ENCODE data around the gene ZSCAN18.

Gene ZSCAN18

DNA sequence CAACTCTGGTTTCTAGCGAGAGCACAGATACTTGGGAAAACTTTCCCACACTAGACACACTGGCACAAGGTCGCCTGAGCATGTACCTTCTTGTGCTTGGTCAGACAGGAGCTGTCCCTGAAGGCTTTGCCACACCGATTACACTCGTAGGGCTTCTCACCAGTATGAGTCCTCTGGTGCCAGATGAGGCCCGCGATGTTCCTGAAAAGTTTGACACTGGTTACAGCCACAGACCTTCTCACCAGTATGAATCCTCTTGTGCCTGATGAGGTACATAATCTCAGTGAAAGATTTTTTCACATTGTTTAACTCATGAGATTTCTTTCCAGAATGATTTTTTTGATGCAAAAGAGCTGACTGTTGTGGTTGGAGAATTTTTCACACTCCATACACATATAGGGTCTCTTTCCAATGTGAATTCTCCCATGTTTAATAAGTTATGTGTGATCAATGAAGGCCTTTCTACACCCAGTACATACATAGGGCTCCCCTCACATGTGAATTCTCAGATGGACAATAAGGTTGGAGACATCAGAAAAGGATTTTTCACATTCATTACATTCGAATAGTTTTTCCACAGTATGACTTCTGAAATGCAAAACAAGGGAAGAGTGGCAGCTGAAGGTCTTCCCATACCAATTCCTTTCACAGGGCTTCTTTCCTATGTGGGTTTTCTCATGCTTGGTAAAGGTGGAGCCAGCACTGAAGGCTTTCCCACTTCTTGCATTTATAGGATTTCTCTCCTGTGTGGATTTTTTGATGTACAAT, 9.9 kb upstream of the ZSCAN18 start:
- Histone ChIP-seq H3K4me1 (ENCODE audit: control insufficient read depth, insufficient read depth, low read length) (no peaks in the 10 kb centered on the region), H3K4me2 (ENCODE audit: low read length) (no peak overlapping the region), H3K4me3 (ENCODE audit: low read length) (no peak overlapping the region), H3K27me3 (ENCODE audit: control insufficient read depth, insufficient read depth, low read length) (no peaks in the 10 kb centered on the region), H3K9ac (ENCODE audit: low read depth, low read length) (no peak overlapping the region), H3K36me3 (ENCODE audit: insufficient read depth, low read length) (no peaks in the 10 kb centered on the region), H3K9me3 (replicated peaks; ENCODE audit: low read length) (peaks cover 48% of the 10 kb centered on the region)

DNA sequence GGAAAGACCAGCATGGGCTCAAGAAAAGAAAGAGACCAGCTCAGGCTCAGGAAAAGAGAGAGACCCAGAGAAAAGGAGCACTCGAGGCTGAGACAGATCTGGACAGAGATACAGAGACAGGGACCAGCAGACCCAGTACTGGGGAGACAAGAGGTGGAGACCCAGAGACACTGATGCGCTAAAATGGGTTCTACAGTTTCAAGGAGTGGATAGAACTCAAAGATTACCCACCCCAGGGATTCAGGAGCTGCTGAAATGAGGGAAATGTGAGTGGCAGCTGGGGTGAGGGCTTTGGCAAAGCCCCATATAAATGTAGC, 609 bp upstream of the ZSCAN18 start:
- Histone ChIP-seq H3K4me1 (ENCODE audit: control insufficient read depth, insufficient read depth, low read length) (no peaks in the 10 kb centered on the region), H3K9ac (ENCODE audit: low read depth, low read length) (peak overlapping the region; percentile 99), H3K36me3 (ENCODE audit: insufficient read depth, low read length) (peaks cover 4% of the 10 kb centered on the region), H3K4me2 (ENCODE audit: low read length) (peak overlapping the region; percentile 85), H3K4me3 (ENCODE audit: low read length) (peak overlapping the region; percentile 97), H3K9me3 (replicated peaks; ENCODE audit: low read length) (peaks cover 24% of the 10 kb centered on the region), H3K27me3 (ENCODE audit: control insufficient read depth, insufficient read depth, low read length) (no peaks in the 10 kb centered on the region)

DNA sequence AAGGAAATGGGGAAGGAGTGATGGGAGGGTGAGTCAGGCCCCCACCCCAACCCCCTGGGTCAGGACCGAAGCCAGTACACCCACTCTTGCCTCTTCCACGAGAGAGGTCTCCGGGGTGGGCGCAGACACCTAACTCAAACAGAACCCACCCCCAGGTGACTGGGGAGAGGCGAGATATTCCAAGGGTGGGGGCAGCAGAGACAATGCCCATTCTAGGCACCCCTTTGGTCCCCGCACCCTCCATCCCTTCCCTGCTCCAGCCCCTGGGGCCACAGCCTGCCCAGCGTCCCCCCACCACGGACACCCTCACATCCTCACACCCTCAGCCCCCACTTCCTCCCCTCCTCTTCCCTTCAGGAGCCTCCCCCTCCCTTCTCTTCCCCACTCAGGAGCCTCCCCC, 682 bp downstream of the ZSCAN18 start:
- peaks cover 4% of the 10 kb centered on the region for H3K36me3 ChIP-seq (ENCODE audit: insufficient read depth, low read length)
- no peaks in the 10 kb centered on the region for H3K27me3 ChIP-seq (ENCODE audit: control insufficient read depth, insufficient read depth, low read length)
- H3K4me1 ChIP-seq (ENCODE audit: control insufficient read depth, insufficient read depth, low read length): no peaks in the 10 kb centered on the region
- H3K4me3 ChIP-seq (ENCODE audit: low read length): peak overlapping the region; percentile 97
- H3K9me3 ChIP-seq (replicated peaks; ENCODE audit: low read length): peaks cover 25% of the 10 kb centered on the region
- H3K4me2 ChIP-seq (ENCODE audit: low read length): peak overlapping the region; percentile 79
- H3K9ac ChIP-seq (ENCODE audit: low read depth, low read length): no peak overlapping the region

GRCh38 chr19:58096884-58097283, 1.1 kb downstream of the ZSCAN18 start:
- Histone ChIP-seq H3K9ac (ENCODE audit: low read depth, low read length) (no peak overlapping the region), H3K9me3 (replicated peaks; ENCODE audit: low read length) (peaks cover 25% of the 10 kb centered on the region), H3K4me1 (ENCODE audit: control insufficient read depth, insufficient read depth, low read length) (no peaks in the 10 kb centered on the region), H3K36me3 (ENCODE audit: insufficient read depth, low read length) (peaks cover 4% of the 10 kb centered on the region), H3K4me3 (ENCODE audit: low read length) (peak overlapping the region; percentile 97), H3K4me2 (ENCODE audit: low read length) (peak overlapping the region; percentile 79), H3K27me3 (ENCODE audit: control insufficient read depth, insufficient read depth, low read length) (no peaks in the 10 kb centered on the region)

DNA sequence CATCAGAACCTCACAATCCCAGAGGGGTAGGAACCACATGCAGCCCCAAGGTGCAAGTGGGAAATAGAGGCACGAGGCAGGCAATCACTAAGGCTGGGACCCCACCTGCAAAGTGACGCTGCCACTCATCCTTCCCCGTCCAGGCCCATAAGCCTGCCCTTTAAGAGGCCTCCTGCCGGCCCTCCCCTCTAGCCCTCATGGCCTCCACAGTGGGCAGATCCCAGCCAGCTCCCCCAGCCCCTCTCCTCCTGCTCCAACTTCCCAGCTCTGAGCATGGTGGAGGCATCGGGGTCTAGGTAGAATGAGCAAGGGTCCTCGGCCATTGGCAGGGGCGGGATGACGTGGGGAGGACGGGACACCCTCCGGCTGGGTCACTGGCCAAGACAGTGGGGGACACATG, 2.7 kb downstream of the ZSCAN18 start:
- Histone ChIP-seq H3K9ac (ENCODE audit: low read depth, low read length) (no peak overlapping the region), H3K9me3 (replicated peaks; ENCODE audit: low read length) (peaks cover 29% of the 10 kb centered on the region), H3K4me3 (ENCODE audit: low read length) (no peak overlapping the region), H3K4me1 (ENCODE audit: control insufficient read depth, insufficient read depth, low read length) (no peaks in the 10 kb centered on the region), H3K4me2 (ENCODE audit: low read length) (no peak overlapping the region), H3K27me3 (ENCODE audit: control insufficient read depth, insufficient read depth, low read length) (no peaks in the 10 kb centered on the region), H3K36me3 (ENCODE audit: insufficient read depth, low read length) (peaks cover 4% of the 10 kb centered on the region)

DNA sequence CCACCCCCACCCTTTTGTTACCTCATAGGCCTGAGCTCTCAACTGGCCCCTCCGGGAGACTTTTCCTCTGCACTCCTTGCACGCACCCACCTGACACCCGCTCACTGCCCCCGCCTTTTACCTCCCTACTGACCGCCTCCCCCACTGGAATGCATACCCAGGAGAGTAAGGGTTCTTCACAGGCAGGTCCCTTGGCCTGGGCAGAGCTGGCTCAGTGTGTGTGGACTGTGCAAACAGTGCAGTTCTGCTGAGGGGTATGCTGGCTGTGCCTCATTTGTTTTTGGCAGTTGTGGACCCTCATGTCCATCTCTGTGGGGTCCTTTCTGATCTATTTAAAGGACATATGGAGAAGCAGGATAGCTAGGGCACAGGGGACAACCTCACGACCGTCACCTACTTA, 5.0 kb downstream of the ZSCAN18 start:
- no peaks in the 10 kb centered on the region for H3K4me1 ChIP-seq (ENCODE audit: control insufficient read depth, insufficient read depth, low read length)
- H3K36me3 ChIP-seq (ENCODE audit: insufficient read depth, low read length): peaks cover 5% of the 10 kb centered on the region
- no peaks in the 10 kb centered on the region for H3K27me3 ChIP-seq (ENCODE audit: control insufficient read depth, insufficient read depth, low read length)
- H3K9ac ChIP-seq (ENCODE audit: low read depth, low read length): no peak overlapping the region
- peaks cover 23% of the 10 kb centered on the region for H3K9me3 ChIP-seq (replicated peaks; ENCODE audit: low read length)
- H3K4me2 ChIP-seq (ENCODE audit: low read length): no peak overlapping the region
- no peak overlapping the region for H3K4me3 ChIP-seq (ENCODE audit: low read length)

GRCh38 chr19:58091251-58091995, 6.6 kb downstream of the ZSCAN18 start:
- Histone ChIP-seq H3K36me3 (ENCODE audit: insufficient read depth, low read length) (peaks cover 8% of the 10 kb centered on the region), H3K4me3 (ENCODE audit: low read length) (no peak overlapping the region), H3K9me3 (replicated peaks; ENCODE audit: low read length) (peaks cover 23% of the 10 kb centered on the region), H3K4me2 (ENCODE audit: low read length) (no peak overlapping the region), H3K9ac (ENCODE audit: low read depth, low read length) (no peak overlapping the region), H3K27me3 (ENCODE audit: control insufficient read depth, insufficient read depth, low read length) (no peaks in the 10 kb centered on the region), H3K4me1 (ENCODE audit: control insufficient read depth, insufficient read depth, low read length) (no peaks in the 10 kb centered on the region)

GRCh38 chr19:58089846-58090245, 8.2 kb downstream of the ZSCAN18 start:
- Histone ChIP-seq H3K4me3 (ENCODE audit: low read length) (no peak overlapping the region), H3K27me3 (ENCODE audit: control insufficient read depth, insufficient read depth, low read length) (no peaks in the 10 kb centered on the region), H3K4me2 (ENCODE audit: low read length) (no peak overlapping the region), H3K36me3 (ENCODE audit: insufficient read depth, low read length) (peaks cover 10% of the 10 kb centered on the region), H3K9me3 (replicated peaks; ENCODE audit: low read length) (peaks cover 10% of the 10 kb centered on the region), H3K9ac (ENCODE audit: low read depth, low read length) (no peak overlapping the region), H3K4me1 (ENCODE audit: control insufficient read depth, insufficient read depth, low read length) (no peaks in the 10 kb centered on the region)

GRCh38 chr19:58088521-58089052, 9.4 kb downstream of the ZSCAN18 start:
- Histone ChIP-seq H3K36me3 (ENCODE audit: insufficient read depth, low read length) (peaks cover 16% of the 10 kb centered on the region), H3K9me3 (replicated peaks; ENCODE audit: low read length) (peaks cover 10% of the 10 kb centered on the region), H3K27me3 (ENCODE audit: control insufficient read depth, insufficient read depth, low read length) (no peaks in the 10 kb centered on the region), H3K4me3 (ENCODE audit: low read length) (no peak overlapping the region), H3K9ac (ENCODE audit: low read depth, low read length) (no peak overlapping the region), H3K4me2 (ENCODE audit: low read length) (no peak overlapping the region), H3K4me1 (ENCODE audit: control insufficient read depth, insufficient read depth, low read length) (no peaks in the 10 kb centered on the region)

DNA sequence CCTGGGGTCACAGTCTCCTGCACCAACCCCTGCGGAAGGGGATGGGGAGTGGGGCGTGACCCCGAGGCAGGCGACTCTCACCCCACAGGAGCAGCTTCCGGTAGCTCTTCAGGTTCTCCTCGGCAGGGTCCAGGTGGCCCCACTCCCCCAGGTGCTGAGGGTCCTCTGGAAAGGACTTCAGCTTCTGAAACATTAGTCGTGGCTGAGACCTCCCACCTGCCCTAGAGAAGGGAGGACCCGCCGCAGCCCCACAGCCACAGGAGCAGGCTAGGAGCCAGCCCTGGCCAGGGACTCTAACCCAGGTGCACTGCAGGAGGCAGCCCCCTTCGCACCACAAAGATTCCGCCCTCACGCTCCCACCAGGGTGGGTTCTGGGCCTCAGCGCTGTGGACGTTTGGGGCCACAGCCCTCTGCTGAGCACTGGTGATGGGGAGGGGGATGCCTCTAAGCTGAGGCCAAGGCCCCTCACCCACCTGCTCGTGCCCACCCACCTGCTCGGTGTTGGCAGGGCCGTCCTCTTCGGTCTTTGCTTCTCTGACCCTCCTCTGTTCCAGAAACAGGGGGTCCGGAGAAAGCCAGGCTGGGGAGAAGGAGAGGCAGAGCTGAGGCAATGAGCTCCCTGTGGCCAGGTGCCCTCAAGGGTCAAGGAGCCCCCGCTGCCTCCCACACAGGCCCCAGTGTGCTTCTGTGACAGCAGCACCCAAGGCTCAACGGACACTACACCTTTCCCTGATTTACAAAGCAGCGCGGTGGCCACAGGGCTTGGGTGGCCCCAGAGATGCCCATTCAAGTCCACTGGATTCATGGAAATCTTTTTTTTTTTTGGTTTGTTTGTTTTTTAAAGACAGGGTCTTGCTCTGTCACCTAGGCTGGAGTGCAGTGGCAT, 11.0 kb downstream of the ZSCAN18 start:
- peaks cover 16% of the 10 kb centered on the region for H3K36me3 ChIP-seq (ENCODE audit: insufficient read depth, low read length)
- H3K9ac ChIP-seq (ENCODE audit: low read depth, low read length): no peak overlapping the region
- no peak overlapping the region for H3K4me2 ChIP-seq (ENCODE audit: low read length)
- no peaks in the 10 kb centered on the region for H3K4me1 ChIP-seq (ENCODE audit: control insufficient read depth, insufficient read depth, low read length)
- no peaks in the 10 kb centered on the region for H3K27me3 ChIP-seq (ENCODE audit: control insufficient read depth, insufficient read depth, low read length)
- no peak overlapping the region for H3K4me3 ChIP-seq (ENCODE audit: low read length)
- peaks cover 6% of the 10 kb centered on the region for H3K9me3 ChIP-seq (replicated peaks; ENCODE audit: low read length)

DNA sequence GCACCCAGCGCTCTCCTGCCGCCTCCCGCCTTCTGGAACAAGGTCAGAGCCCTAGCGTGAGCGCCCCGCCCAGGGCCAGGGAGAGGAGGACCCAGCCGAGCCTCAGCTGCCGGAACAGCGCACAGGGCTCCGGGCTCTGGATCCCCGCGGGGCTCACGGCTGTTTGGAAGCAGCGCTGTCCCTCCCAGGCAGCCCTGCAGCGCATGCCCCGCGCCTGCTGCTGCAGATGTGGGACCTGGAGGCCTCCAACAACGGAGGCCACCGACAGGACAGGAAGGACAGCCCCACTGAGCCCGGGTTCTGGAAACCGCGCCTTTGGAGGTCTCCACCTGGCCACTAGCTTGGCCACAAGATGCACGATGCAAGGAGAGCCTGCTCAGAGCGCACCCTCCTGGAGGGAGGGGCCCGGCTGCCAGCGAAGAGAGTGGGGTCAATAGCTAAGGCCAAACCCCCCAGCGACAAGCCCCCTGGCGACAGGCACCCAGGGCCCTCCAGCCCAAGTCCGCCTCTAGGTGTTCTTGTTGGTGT, 12.6 kb downstream of the ZSCAN18 start:
- no peaks in the 10 kb centered on the region for H3K27me3 ChIP-seq (ENCODE audit: control insufficient read depth, insufficient read depth, low read length)
- H3K9ac ChIP-seq (ENCODE audit: low read depth, low read length): no peak overlapping the region
- no peaks in the 10 kb centered on the region for H3K4me1 ChIP-seq (ENCODE audit: control insufficient read depth, insufficient read depth, low read length)
- H3K9me3 ChIP-seq (replicated peaks; ENCODE audit: low read length): peaks cover 2% of the 10 kb centered on the region
- H3K36me3 ChIP-seq (ENCODE audit: insufficient read depth, low read length): peaks cover 16% of the 10 kb centered on the region
- no peak overlapping the region for H3K4me3 ChIP-seq (ENCODE audit: low read length)
- H3K4me2 ChIP-seq (ENCODE audit: low read length): no peak overlapping the region
